Prostate gland (tissue), 2 donors: Measurements from ENCODE around the gene ELF3. TPM values are rescaled to one million over a fixed set of nuclear protein-coding genes. Genes with fewer than 3 reads are reported as not detected.
"Not testable (repeated sequence)": the region's sequence is repeated elsewhere in the genome, so short reads cannot be mapped to it uniquely, and the experiment has no call there.

Experiments
- DNase-seq: peaks from one replicate; pipeline ENCODE4 v3.0.0-alpha.2; 2019; ENCODE audit warnings: low spot score
- H3K27ac ChIP-seq, 2 donors: fragments of 200-600 bp; sonication (generic); 2 replicates each; pipeline ENCODE4 v1.5.1; 2017 to 2019
- H3K27me3 ChIP-seq: fragments of 200-600 bp; sonication (generic); replicated peaks from 2 replicates; pipeline ENCODE4 v1.5.1; 2019; ENCODE audit not compliant: insufficient read depth
- H3K36me3 ChIP-seq, 2 donors: fragments of 200-600 bp; sonication (generic); 1 replicate in 1 of 2; 2 replicates in 1 of 2; pipeline versions ENCODE4 v1.5.1 to v1.8.1; 2017 to 2019
- H3K4me1 ChIP-seq: fragments of 200-600 bp; sonication (generic); replicated peaks from 2 replicates; pipeline ENCODE4 v1.5.1; 2019
- H3K4me3 ChIP-seq, 2 donors: fragments of 200-600 bp; sonication (generic); 2 replicates each; pipeline ENCODE4 v1.5.1; 2017 to 2019
- H3K9me3 ChIP-seq: fragments of 200-600 bp; sonication (generic); 2 replicates; pipeline ENCODE4 v1.5.1; 2017
- POLR2A ChIP-seq: fragments of 450-650 bp; IDR thresholded peaks from one replicate; pipeline ENCODE4 v1.6.1; 2016; ENCODE audit warnings: antibody characterized with exemption, mild to moderate bottlenecking
- POLR2AphosphoS5 ChIP-seq: sonication (generic); formaldehyde crosslinking; IDR thresholded peaks from one replicate; pipeline ENCODE4 v1.6.1; 2017; ENCODE audit warnings: antibody characterized with exemption
- WGBS: methylation state at CpG from one replicate; pipeline ENCODE4 v1.1.5; 2018; 5-methylcytosine and 5-hydroxymethylcytosine counted together
- intact Hi-C: fragments of 100-400 bp; cut with DNase I; formaldehyde crosslinking; loops from one replicate; pipeline ENCODE4 v1.14.2; 2022
- total RNA-seq, 2 donors: library from RNA; depleted of rRNA; stranded (reverse); fragments of >200 nt; gene quantifications; one replicate each; pipeline ENCODE4 v1.1.0, GENCODE V29; 2016
- TF ChIP-seq, protein P1 (sequence below), 4 experiments: fragments of 200-600 bp in 2 of 4; fragments of 450-650 bp in 2 of 4; sonication (generic) in 2 of 4; IDR thresholded peaks; 1 replicate in 3 of 4; 2 replicates in 1 of 4; pipeline ENCODE4 v1.5.1; 2016 to 2019; ENCODE audit warnings: antibody characterized with exemption in 4 of 4, mild to moderate bottlenecking in 2 of 4, moderate library complexity in 2 of 4

Gene ELF3
- total RNA-seq = 100 to 1,000 TPM in 1 of 2 donors, 10 to 100 TPM in 1; 74.4 to 191 TPM

GRCh38 chr1:202010180-202011015, at the start of gene ELF3:
TSS of gene ELF3 (plus strand) at chr1:202010587. CDS start at chr1:202011137, 550 bp downstream.
- Histone ChIP-seq H3K9me3 (no peaks in the 10 kb centered on the region), H3K4me1 (peaks cover 13% of the 10 kb centered on the region), H3K27me3 (no peaks in the 10 kb centered on the region), H3K36me3 (no peaks in the 10 kb centered on the region), H3K27ac (peak within 1 kb of the TSS; percentile 91), H3K4me3 (peak within 1 kb of the TSS; percentile 45 to 52)
- WGBS = 33% methylated on average over 24 of the region's 24 CpGs
- peak; percentile 97 for DNase-seq
- intact Hi-C loops = loop anchor here (10.0 kb wide), 1 partner anchor 104 kb away; no protein-coding TSS in a partner anchor
- peak; percentile 94 for TF ChIP-seq POLR2A
- TF ChIP-seq POLR2AphosphoS5 = peak; percentile 96
- TF ChIP-seq, protein P1, sequence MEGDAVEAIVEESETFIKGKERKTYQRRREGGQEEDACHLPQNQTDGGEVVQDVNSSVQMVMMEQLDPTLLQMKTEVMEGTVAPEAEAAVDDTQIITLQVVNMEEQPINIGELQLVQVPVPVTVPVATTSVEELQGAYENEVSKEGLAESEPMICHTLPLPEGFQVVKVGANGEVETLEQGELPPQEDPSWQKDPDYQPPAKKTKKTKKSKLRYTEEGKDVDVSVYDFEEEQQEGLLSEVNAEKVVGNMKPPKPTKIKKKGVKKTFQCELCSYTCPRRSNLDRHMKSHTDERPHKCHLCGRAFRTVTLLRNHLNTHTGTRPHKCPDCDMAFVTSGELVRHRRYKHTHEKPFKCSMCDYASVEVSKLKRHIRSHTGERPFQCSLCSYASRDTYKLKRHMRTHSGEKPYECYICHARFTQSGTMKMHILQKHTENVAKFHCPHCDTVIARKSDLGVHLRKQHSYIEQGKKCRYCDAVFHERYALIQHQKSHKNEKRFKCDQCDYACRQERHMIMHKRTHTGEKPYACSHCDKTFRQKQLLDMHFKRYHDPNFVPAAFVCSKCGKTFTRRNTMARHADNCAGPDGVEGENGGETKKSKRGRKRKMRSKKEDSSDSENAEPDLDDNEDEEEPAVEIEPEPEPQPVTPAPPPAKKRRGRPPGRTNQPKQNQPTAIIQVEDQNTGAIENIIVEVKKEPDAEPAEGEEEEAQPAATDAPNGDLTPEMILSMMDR (IDR thresholded peaks at IDR 0.05) = peak in 2 of 4 experiments; percentile 25 to 36

GRCh38 chr1:201962382-201962781, 48.0 kb upstream of the ELF3 start:
- H3K27ac ChIP-seq, H3K27me3 ChIP-seq, H3K4me3 ChIP-seq, DNase-seq, intact Hi-C loops, H3K9me3 ChIP-seq, H3K4me1 ChIP-seq: not testable (repeated sequence)
- H3K36me3 ChIP-seq = peaks cover 0 to 18% of the 10 kb centered on the region in 2 donors
- WGBS = 94% methylated on average over 10 of the region's 10 CpGs

DNA sequence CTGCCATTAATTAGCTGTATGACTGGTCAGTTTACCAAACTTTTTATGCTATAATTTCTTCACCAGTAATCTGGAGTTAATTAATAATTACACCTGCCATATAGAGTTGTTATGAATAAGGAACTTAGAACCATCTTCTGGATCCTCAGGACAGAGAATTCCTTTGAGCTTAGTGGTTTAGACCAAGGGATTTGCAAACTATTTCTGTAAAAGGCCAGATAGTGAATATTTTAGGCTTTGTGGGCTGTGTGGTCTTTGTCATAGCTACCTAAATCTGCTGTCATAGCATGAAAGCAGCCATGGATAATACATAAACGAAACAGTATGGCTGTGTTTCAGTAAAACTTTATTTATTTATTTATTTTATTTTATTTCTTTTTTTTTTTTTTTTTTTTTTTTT, 46.1 kb upstream of the ELF3 start:
- DNase-seq = no peak
- Histone ChIP-seq H3K9me3 (no peaks in the 10 kb centered on the region), H3K27ac (no peak overlapping the region), H3K4me3 (no peak overlapping the region), H3K4me1 (no peaks in the 10 kb centered on the region), H3K36me3 (peaks cover 0 to 14% of the 10 kb centered on the region in 2 donors), H3K27me3 (no peaks in the 10 kb centered on the region)
- intact Hi-C loops = no loop called here
- 82% methylated on average over 1 of the region's 1 CpG for WGBS
- TF ChIP-seq, protein P1 (IDR thresholded peaks at IDR 0.05) = no peak
- TF ChIP-seq POLR2A = no peak
- no peak for TF ChIP-seq POLR2AphosphoS5

- Histone ChIP-seq H3K9me3 (no peaks in the 10 kb centered on the region), H3K4me1 (no peaks in the 10 kb centered on the region), H3K36me3 (peaks cover 0 to 8% of the 10 kb centered on the region in 2 donors), H3K27ac (no peak overlapping the region), H3K27me3 (no peaks in the 10 kb centered on the region), H3K4me3 (no peak overlapping the region)
- TF ChIP-seq POLR2AphosphoS5 (no peak), POLR2A (no peak)
- TF ChIP-seq, protein P1 (IDR thresholded peaks at IDR 0.05) = no peak
- WGBS = 89% methylated on average over 5 of the region's 5 CpGs
- DNase-seq = no peak
- intact Hi-C loops = no loop called here
These were observed 44.2 kb upstream of the ELF3 start for GRCh38 chr1:201966171-201966570.

DNA sequence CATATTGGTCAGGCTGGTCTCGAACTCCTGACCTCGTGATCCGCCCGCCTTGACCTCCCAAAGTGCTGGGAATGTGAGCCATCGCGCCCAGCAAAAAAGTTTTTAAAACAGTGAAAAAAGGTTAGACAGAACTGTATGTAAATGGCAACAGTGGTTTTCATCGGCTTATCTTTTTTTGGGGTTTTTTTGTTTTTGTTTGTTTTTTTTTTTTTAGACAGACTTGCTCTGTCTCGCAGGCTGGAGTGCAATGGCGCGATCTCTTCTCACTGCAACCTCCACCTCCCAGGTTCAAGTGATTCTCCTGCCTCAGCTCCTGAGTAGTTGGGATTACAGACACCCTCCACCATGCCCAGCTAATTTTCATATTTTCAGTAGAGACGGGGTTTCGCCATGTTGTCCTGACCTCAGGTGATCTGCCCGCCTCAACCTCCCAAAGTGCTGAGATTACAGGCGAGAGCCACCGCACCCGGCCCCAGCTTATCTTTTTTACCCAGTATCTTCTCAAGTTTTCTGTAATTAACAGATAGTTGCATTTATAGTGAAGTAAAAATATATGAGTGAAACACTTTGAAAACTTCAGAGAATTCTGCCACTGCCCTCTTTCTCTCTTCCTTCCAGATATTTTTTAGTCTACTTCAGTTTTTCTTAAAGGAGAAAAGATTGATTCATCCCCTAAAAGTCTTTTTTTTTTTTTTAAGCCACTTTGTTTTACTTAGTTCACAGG, 42.0 kb upstream of the ELF3 start:
- Histone ChIP-seq H3K9me3 (no peaks in the 10 kb centered on the region), H3K27ac (no peak overlapping the region), H3K4me1 (no peaks in the 10 kb centered on the region), H3K36me3 (no peaks in the 10 kb centered on the region), H3K4me3 (no peak overlapping the region), H3K27me3 (no peaks in the 10 kb centered on the region)
- DNase-seq = no peak
- no peak for TF ChIP-seq POLR2AphosphoS5
- TF ChIP-seq, protein P1 (IDR thresholded peaks at IDR 0.05) = no peak
- no peak for TF ChIP-seq POLR2A
- WGBS = 84% methylated on average over 16 of the region's 16 CpGs
- intact Hi-C loops = no loop called here
